GM12878 (cell line): ENCODE results near the gene PTPN13. TPM values are rescaled to one million over a fixed set of nuclear protein-coding genes. Genes with fewer than 3 reads are reported as not detected.

ENCODE experiments used
- ATAC-seq: fragments of 200-7000 bp; cut with Tn5 transposase; 3 replicates; pipeline ENCODE4 v1.9.1; 2020; ENCODE audit warnings: mild to moderate bottlenecking, moderate library complexity
- BruUV-seq: library from RNA; stranded (reverse); fragments of 400-500 nt; replicated peaks from 2 replicates; lab custom pipeline; 2021; lab: Mats Ljungman, UMichigan
- CTCF ChIA-PET: fragments of 300-600 bp; sonication (Branson Sonifier 250); formaldehyde crosslinking; extraction: SDS; loops from one replicate; lab custom pipeline; 2021; ENCODE audit warnings: inconsistent platforms; lab: Yijun Ruan, JAX
- POLR2A ChIA-PET: fragments of 350-600 bp; formaldehyde crosslinking; extraction: SDS; loops from one replicate; lab custom pipeline; 2021; ENCODE audit warnings: inconsistent platforms; lab: Charles Lee
- RAD21 ChIA-PET: fragments of 300-600 bp; sonication (Branson Sonifier 250); formaldehyde crosslinking; loops from one replicate; lab custom pipeline; 2023; ENCODE audit warnings: antibody characterized with exemption; ENCODE audit not compliant: unreplicated experiment; lab: Charles Lee
- SMC1A ChIA-PET: fragments of 300-600 bp; sonication (Branson Sonifier 250); formaldehyde crosslinking; loops from one replicate; lab custom pipeline; 2023; ENCODE audit not compliant: unreplicated experiment, uncharacterized antibody; lab: Charles Lee
- DNase-seq: peaks from one replicate; pipeline ENCODE4 v3.0.0-alpha.2; 2011; ENCODE audit warnings: low read depth, low spot score
- FAIRE-seq: peaks from 3 replicates; lab custom pipeline; 2011; peaks lifted over from hg19 to GRCh38; lab: Jason Lieb, UNC
- H2AFZ ChIP-seq: 2 replicates; pipeline ENCODE4 v1.6.0; 2011; ENCODE audit warnings: low read depth, low read length, control low read depth; ENCODE audit not compliant: control insufficient read depth
- H3K27ac ChIP-seq: 2 replicates; pipeline ENCODE4 v1.5.1; 2011; ENCODE audit warnings: control low read depth; ENCODE audit not compliant: control insufficient read depth, insufficient read depth
- H3K27me3 ChIP-seq, 2 experiments: replicated peaks in 1 of 2; 2 replicates each; pipeline versions ENCODE4 v1.6.0 to v1.6.1; 2011; ENCODE audit warnings: low read length in 1 of 2; ENCODE audit not compliant: control insufficient read depth in 2 of 2, insufficient read depth in 2 of 2
- H3K36me3 ChIP-seq, 2 experiments: 2 replicates each; pipeline ENCODE4 v1.5.1; 2011; ENCODE audit warnings: low read length in 1 of 2; ENCODE audit not compliant: control insufficient read depth in 2 of 2, insufficient read depth in 2 of 2
- H3K4me1 ChIP-seq: 2 replicates; pipeline ENCODE4 v1.6.1; 2011; ENCODE audit warnings: mild to moderate bottlenecking, low read length, moderate library complexity, mixed read lengths; ENCODE audit not compliant: control insufficient read depth, insufficient read depth
- H3K4me2 ChIP-seq: 2 replicates; pipeline ENCODE4 v1.6.0; 2011; ENCODE audit warnings: control low read depth; ENCODE audit not compliant: control insufficient read depth, insufficient read depth
- H3K4me3 ChIP-seq: fragments of 200-600 bp; sonication (generic); 2 replicates; pipeline ENCODE4 v1.5.1; 2016
- H3K79me2 ChIP-seq: 2 replicates; pipeline ENCODE4 v1.6.0; 2011; ENCODE audit warnings: low read length; ENCODE audit not compliant: control insufficient read depth, insufficient read depth
- H3K9ac ChIP-seq: 2 replicates; pipeline ENCODE4 v1.8.0; 2011; ENCODE audit warnings: low read length, control low read depth, mixed read lengths; ENCODE audit not compliant: control insufficient read depth, insufficient read depth
- H3K9me3 ChIP-seq: replicated peaks from 3 replicates; pipeline ENCODE4 v1.5.1; 2011; ENCODE audit warnings: mild to moderate bottlenecking, low read length; ENCODE audit not compliant: control insufficient read depth, insufficient read depth
- H4K20me1 ChIP-seq: 2 replicates; pipeline ENCODE4 v1.6.0; 2011; ENCODE audit not compliant: control insufficient read depth, insufficient read depth
- ATF7 ChIP-seq: fragments of 450-650 bp; IDR thresholded peaks from 2 replicates; pipeline ENCODE4 v1.6.1; 2016; ENCODE audit warnings: low read depth, mild to moderate bottlenecking
- EGR1 ChIP-seq, 2 experiments: IDR thresholded peaks; 1 replicate in 1 of 2; 2 replicates in 1 of 2; pipeline ENCODE4 v1.6.1; 2011 to 2012; ENCODE audit warnings: low read depth in 2 of 2, low read length in 2 of 2, borderline replicate concordance in 1 of 2, mild to moderate bottlenecking in 1 of 2, moderate library complexity in 1 of 2
- ETV6 ChIP-seq, 2 experiments: fragments of 450-650 bp in 1 of 2; IDR thresholded peaks in 1 of 2; conservative IDR thresholded peaks in 1 of 2; 2 replicates each; pipeline ENCODE4 v1.6.1; 2014; ENCODE audit warnings: antibody characterized with exemption in 1 of 2, borderline replicate concordance in 1 of 2, low read depth in 1 of 2, mild to moderate bottlenecking in 1 of 2, moderate library complexity in 1 of 2
- IRF3 ChIP-seq: fragments of 450-650 bp; IDR thresholded peaks from 2 replicates; pipeline ENCODE4 v1.6.1; 2014; ENCODE audit warnings: mild to moderate bottlenecking
- IRF4 ChIP-seq: IDR thresholded peaks from 2 replicates; pipeline ENCODE4 v1.6.1; 2011; ENCODE audit warnings: low read depth, low read length
- NFXL1 ChIP-seq: fragments of 450-650 bp; IDR thresholded peaks from 2 replicates; pipeline ENCODE4 v1.6.1; 2017; ENCODE audit warnings: antibody characterized with exemption, mild to moderate bottlenecking, borderline replicate concordance
- RB1 ChIP-seq: fragments of 450-650 bp; formaldehyde crosslinking; IDR thresholded peaks from 2 replicates; pipeline ENCODE4 v1.6.1; 2017; ENCODE audit warnings: mild to moderate bottlenecking, borderline replicate concordance
- RELA ChIP-seq: fragments of 450-650 bp; IDR thresholded peaks from 2 replicates; pipeline ENCODE4 v1.8.0; 2014; ENCODE audit warnings: borderline replicate concordance; ENCODE audit not compliant: partially characterized antibody
- SMAD1 ChIP-seq: fragments of 450-650 bp; IDR thresholded peaks from 2 replicates; pipeline ENCODE4 v1.6.1; 2018; ENCODE audit warnings: mild to moderate bottlenecking, low read depth; ENCODE audit not compliant: partially characterized antibody
- SMAD5 ChIP-seq: IDR thresholded peaks from 2 replicates; pipeline ENCODE4 v1.6.1; 2016; ENCODE audit warnings: antibody characterized with exemption, low read depth
- USF2 ChIP-seq: IDR thresholded peaks from 2 replicates; pipeline ENCODE4 v1.6.1; 2011; ENCODE audit warnings: low read depth, low read length, improper control_type of control experiment, borderline replicate concordance
- YBX1 ChIP-seq: fragments of 450-650 bp; IDR thresholded peaks from 2 replicates; pipeline ENCODE4 v1.6.1; 2016; ENCODE audit warnings: antibody characterized with exemption
- WGBS: methylation state at CpG from one replicate; pipeline ENCODE4 v1.1.6; 2016; ENCODE audit warnings: low lambda C conversion rate; ENCODE audit not compliant: insufficient replicate concordance, insufficient coverage; ENCODE audit errors: missing lambda C conversion rate; 5-methylcytosine and 5-hydroxymethylcytosine counted together
- in situ Hi-C: fragments of 300-500 bp; cut with MboI; formaldehyde crosslinking; loops from 9 replicates; pipeline ENCODE4 v1.14.3; 2018; ENCODE audit warnings: mixed read lengths
- intact Hi-C: fragments of 100-400 bp; cut with micrococcal nuclease; formaldehyde crosslinking; loops from one replicate; pipeline ENCODE4 v1.14.2; 2022; ENCODE audit not compliant: unreplicated experiment
- polyA plus RNA-seq, 11 experiments: library from polyadenylated mRNA; depleted of rRNA in 4 of 11; unstranded in 6 of 11; stranded (reverse) in 5 of 11; fragments of >200 nt; fragmentation: Nextera tagmentation in 4 of 11; fragmentation: Illumina TruSeq in 1 of 11; extraction: Ambion mirVana in 4 of 11; extraction: Trizol in 1 of 11; gene quantifications; 1 replicate in 1 of 11; 2 replicates in 10 of 11; pipeline versions ENCODE4 v1.2.1 to v1.2.3, GENCODE V29; 2011 to 2016; ENCODE audit warnings: inconsistent platforms in 2 of 11, missing spikeins in 2 of 11, low read depth in 1 of 11
- total RNA-seq, 4 experiments: library from RNA; depleted of rRNA in 3 of 4; stranded (reverse); fragments of >200 nt in 3 of 4; fragmentation: Illumina TruSeq in 1 of 4; extraction: Trizol in 1 of 4; gene quantifications; 2 replicates each; pipeline versions ENCODE4 v1.2.1 to v1.2.3, GENCODE V29; 2013 to 2021

PTPN13 gene
- total and polyA plus RNA-seq, 10 of the 15 experiments (the other 5 are each of a cell fraction or from before 2014, with no cell fraction given) = 8.5 to 69.4 (median 33.9) TPM

- SMC1A ChIA-PET = interaction anchor here (0.6 to 2.1 kb wide), 7 partner anchors 11 to 89 kb away, joined by 3 to 6 read pairs (median 3); no protein-coding TSS in a partner anchor
- TF ChIP-seq USF2 (no peak), ATF7 (no peak), ETV6 (conservative IDR thresholded peaks at IDR 0.05 in 1 of 2, IDR thresholded peaks at IDR 0.05 in 1 of 2; ENCODE audit: borderline replicate concordance in 1 of 2, low read depth in 1 of 2) (no peak)
- H3K27ac ChIP-seq = no peak overlapping the region
- CTCF ChIA-PET = interaction anchor here (1.0 to 2.0 kb wide), 2 partner anchors 17 to 172 kb away, joined by 3 to 6 read pairs; no protein-coding TSS in a partner anchor
- no peaks in the 10 kb centered on the region for H3K27me3 ChIP-seq
- no peak overlapping the region for H3K4me3 ChIP-seq
- H3K4me2 ChIP-seq = no peak overlapping the region
- in situ Hi-C loops (no loop called here), intact Hi-C loops (no loop called here)
- no peaks in the 10 kb centered on the region for H4K20me1 ChIP-seq
- no peak for FAIRE-seq
- no peak overlapping the region for H3K9ac ChIP-seq
- no TSS peak for BruUV-seq
- H3K36me3 ChIP-seq = no peaks in the 10 kb centered on the region
- no peak overlapping the region for H2AFZ ChIP-seq
- 57% methylated on average over 2 of the region's 2 CpGs for WGBS
- ATAC-seq = no peak; the same call in 2 of the 3 replicates
- POLR2A ChIA-PET = interaction anchor here (1.0 kb wide), 1 partner anchor 14 kb away, joined by 3 read pairs; no protein-coding TSS in a partner anchor
- H3K9me3 ChIP-seq = no peaks in the 10 kb centered on the region
- no peak for DNase-seq
- no peaks in the 10 kb centered on the region for H3K4me1 ChIP-seq
- RAD21 ChIA-PET = interaction anchor here (0.6 kb wide), 1 partner anchor 171 kb away, joined by 3 read pairs; no protein-coding TSS in a partner anchor
- no peaks in the 10 kb centered on the region for H3K79me2 ChIP-seq
These were observed 76.6 kb downstream of the PTPN13 start for GRCh38 chr4:86670756-86671155.

GRCh38 chr4:86675548-86675947, 81.4 kb downstream of the PTPN13 start:
- H2AFZ ChIP-seq = no peak overlapping the region
- CTCF ChIA-PET = no interaction called here
- no peak for TF ChIP-seq RELA
- TF ChIP-seq YBX1 = no peak
- no peak for TF ChIP-seq IRF3
- TF ChIP-seq ETV6 (conservative IDR thresholded peaks at IDR 0.05 in 1 of 2, IDR thresholded peaks at IDR 0.05 in 1 of 2; ENCODE audit: borderline replicate concordance in 1 of 2, low read depth in 1 of 2) = no peak
- no peak for TF ChIP-seq SMAD5
- no peak for TF ChIP-seq IRF4
- TF ChIP-seq NFXL1 = no peak
- no peak for TF ChIP-seq SMAD1
- TF ChIP-seq RB1 = no peak
- no peak for TF ChIP-seq EGR1 (IDR thresholded peaks at IDR 0.05; ENCODE audit: borderline replicate concordance in 1 of 2, low read depth in 2 of 2, low read length in 2 of 2)

More at GRCh38 chr4:86675548-86675947, 81.4 kb downstream of the PTPN13 start:
- RAD21 ChIA-PET = no interaction called here
- intact Hi-C loops = no loop called here
- no peak overlapping the region for H3K4me2 ChIP-seq
- no peaks in the 10 kb centered on the region for H3K79me2 ChIP-seq
- no TSS peak for BruUV-seq
- in situ Hi-C loops = no loop called here
- no peaks in the 10 kb centered on the region for H3K9me3 ChIP-seq
- no peak overlapping the region for H3K9ac ChIP-seq
- SMC1A ChIA-PET = interaction anchor here (1.7 to 1.9 kb wide), 2 partner anchors 11 to 32 kb away, joined by 4 read pairs; no protein-coding TSS in a partner anchor
- H3K27me3 ChIP-seq = no peaks in the 10 kb centered on the region
- 0% methylated on average over 1 of the region's 1 CpG for WGBS
- no peak for ATAC-seq
- POLR2A ChIA-PET = no interaction called here
- no peaks in the 10 kb centered on the region for H3K36me3 ChIP-seq
- no peak overlapping the region for H3K27ac ChIP-seq
- no peaks in the 10 kb centered on the region for H4K20me1 ChIP-seq
- DNase-seq = no peak
- H3K4me3 ChIP-seq = no peak overlapping the region
- FAIRE-seq = no peak
- no peaks in the 10 kb centered on the region for H3K4me1 ChIP-seq
